MCF 10A (cell line): ENCODE results near the gene NFYB. TPM values are rescaled to one million over a fixed set of nuclear protein-coding genes. Genes with fewer than 3 reads are reported as not detected.

Experiments used
- BruUV-seq: library from RNA; stranded (reverse); fragments of 400-500 nt; replicated peaks from 2 replicates; lab custom pipeline; 2021; lab: Mats Ljungman, UMichigan
- CTCF ChIA-PET: fragments of 300-600 bp; sonication (Branson Sonifier 250); formaldehyde crosslinking; extraction: SDS; loops from one replicate; lab custom pipeline; 2021; ENCODE audit warnings: antibody characterized with exemption, inconsistent platforms; lab: Yijun Ruan, JAX
- POLR2A ChIA-PET: fragments of 300-600, 350-650 bp; sonication (Branson Sonifier 250); formaldehyde crosslinking; extraction: SDS; loops from one replicate; lab custom pipeline; 2020; ENCODE audit warnings: antibody characterized with exemption, inconsistent platforms; lab: Yijun Ruan, JAX
- DNase-seq: peaks from one replicate; pipeline ENCODE4 v3.0.0-alpha.2; 2018; ENCODE audit not compliant: unreplicated experiment
- H3K27ac Mint-ChIP-seq: one replicate; pipeline ENCODE4 v1.8.0; 2022; ENCODE audit warnings: mild to moderate bottlenecking, low read depth, mixed read lengths; ENCODE audit not compliant: unreplicated experiment
- H3K27me3 Mint-ChIP-seq: one replicate; pipeline ENCODE4 v1.8.0; 2022; ENCODE audit warnings: mixed read lengths; ENCODE audit not compliant: insufficient read depth, unreplicated experiment
- H3K36me3 Mint-ChIP-seq: one replicate; pipeline ENCODE4 v1.8.0; 2022; ENCODE audit warnings: mild to moderate bottlenecking, moderate library complexity, mixed read lengths; ENCODE audit not compliant: insufficient read depth, unreplicated experiment
- H3K4me1 Mint-ChIP-seq: one replicate; pipeline ENCODE4 v1.8.0; 2022; ENCODE audit warnings: mixed read lengths; ENCODE audit not compliant: insufficient read depth, unreplicated experiment
- H3K4me3 Mint-ChIP-seq: one replicate; pipeline ENCODE4 v1.8.0; 2022; ENCODE audit warnings: mild to moderate bottlenecking, moderate library complexity, mixed read lengths; ENCODE audit not compliant: unreplicated experiment
- H3K9me3 Mint-ChIP-seq: one replicate; pipeline ENCODE4 v1.8.0; 2022; ENCODE audit warnings: mixed read lengths; ENCODE audit not compliant: unreplicated experiment
- CTCF ChIP-seq: fragments of 200-600 bp; IDR thresholded peaks from one replicate; pipeline ENCODE4 v1.8.0; 2022; ENCODE audit warnings: antibody characterized with exemption, mild to moderate bottlenecking; ENCODE audit not compliant: unreplicated experiment
- intact Hi-C: fragments of 100-400 bp; cut with micrococcal nuclease; formaldehyde crosslinking; loops from 2 replicates; pipeline ENCODE4 v1.14.1; 2022
- total RNA-seq: library from RNA; stranded (reverse); gene quantifications from 2 replicates; pipeline ENCODE4 v1.2.3, GENCODE V29; 2022

The NFYB gene
- total RNA-seq, 1 experiment from 2014 or later: 24.8 TPM

- CTCF ChIA-PET: no interaction called here
- H3K27ac Mint-ChIP-seq: peak overlapping the region; percentile 11
- no peak overlapping the region for H3K4me3 Mint-ChIP-seq
- POLR2A ChIA-PET: interaction anchor here (2.0 kb wide), 1 partner anchor 10 kb away, joined by 7 read pairs; no protein-coding TSS in a partner anchor
- no peak for TF ChIP-seq CTCF
- H3K27me3 Mint-ChIP-seq: no peaks in the 10 kb centered on the region
- H3K4me1 Mint-ChIP-seq: peaks cover 9% of the 10 kb centered on the region
- DNase-seq: no peak
- intact Hi-C loops: no loop called here
- no TSS peak for BruUV-seq
- no peaks in the 10 kb centered on the region for H3K36me3 Mint-ChIP-seq
- no peaks in the 10 kb centered on the region for H3K9me3 Mint-ChIP-seq
Measured at GRCh38 chr12:104167519-104168458, 29.8 kb upstream of the NFYB start.

DNA sequence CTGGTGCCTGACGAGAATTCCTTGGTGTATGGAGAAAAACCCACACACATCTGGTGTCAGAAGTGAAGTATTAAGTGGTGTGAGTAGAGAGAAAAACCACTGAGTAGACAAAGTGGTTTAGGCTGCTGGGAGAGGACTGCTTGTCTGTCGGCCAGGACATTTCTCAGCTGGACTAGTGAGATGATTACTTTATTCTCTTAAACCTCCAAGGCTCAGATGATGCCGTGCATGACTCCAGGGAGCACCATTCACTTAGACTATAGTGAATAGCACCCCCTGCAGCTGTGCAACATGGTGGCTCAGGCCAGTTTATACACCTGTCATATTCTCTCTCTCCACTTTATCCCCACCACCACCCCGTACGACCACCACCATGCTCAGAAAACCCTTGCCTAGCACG lies 28.5 kb upstream of the NFYB start:
- H3K27me3 Mint-ChIP-seq: no peaks in the 10 kb centered on the region
- no peak for TF ChIP-seq CTCF
- H3K4me1 Mint-ChIP-seq: peaks cover 9% of the 10 kb centered on the region
- no peaks in the 10 kb centered on the region for H3K9me3 Mint-ChIP-seq
- peaks cover under 1% of the 10 kb centered on the region for H3K36me3 Mint-ChIP-seq
- no peak overlapping the region for H3K4me3 Mint-ChIP-seq
- no TSS peak for BruUV-seq
- DNase-seq: no peak
- ChIA-PET POLR2A (interaction anchor here (0.6 to 1.6 kb wide), 3 partner anchors 11 to 131 kb away, joined by 3 read pairs; no protein-coding TSS in a partner anchor), CTCF (interaction anchor here (0.7 kb wide), 1 partner anchor 109 kb away, joined by 4 read pairs; no protein-coding TSS in a partner anchor)
- intact Hi-C loops: no loop called here
- no peak overlapping the region for H3K27ac Mint-ChIP-seq

DNA sequence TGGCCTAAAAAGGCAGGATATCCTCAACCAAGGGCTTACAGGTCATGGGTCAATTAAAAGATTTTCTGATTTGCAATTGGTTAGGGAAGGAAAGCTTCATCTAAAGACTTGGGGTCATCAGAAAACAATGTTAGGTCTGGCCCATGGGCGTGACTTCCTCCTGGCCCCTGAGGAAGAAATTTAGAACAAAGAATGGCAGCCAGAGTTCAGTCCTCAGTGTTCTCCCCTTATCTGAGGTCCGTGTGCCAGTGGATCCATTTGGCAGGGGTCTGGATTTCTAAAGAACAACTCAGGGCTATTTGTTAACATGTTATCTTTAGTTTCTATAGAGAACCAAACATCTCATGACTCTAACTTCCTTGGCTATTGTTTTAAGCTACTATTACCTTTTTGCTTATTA lies 27.8 kb upstream of the NFYB start:
- no TSS peak for BruUV-seq
- Mint-ChIP-seq H3K9me3 (no peaks in the 10 kb centered on the region), H3K4me1 (peaks cover 9% of the 10 kb centered on the region), H3K4me3 (no peak overlapping the region), H3K36me3 (peaks cover 6% of the 10 kb centered on the region), H3K27ac (no peak overlapping the region), H3K27me3 (no peaks in the 10 kb centered on the region)
- ChIA-PET POLR2A (interaction anchor here (1.1 to 1.6 kb wide), 3 partner anchors 12 to 54 kb away, joined by 3 read pairs; partner anchors contain the start of gene NFYB), CTCF (interaction anchor here (0.7 to 0.8 kb wide), 2 partner anchors 109 to 296 kb away, joined by 4 read pairs; no protein-coding TSS in a partner anchor)
- intact Hi-C loops: no loop called here
- DNase-seq: no peak
- TF ChIP-seq CTCF: no peak

GRCh38 chr12:104164634-104165033 lies 26.6 kb upstream of the NFYB start:
- H3K9me3 Mint-ChIP-seq: no peaks in the 10 kb centered on the region
- peaks cover 9% of the 10 kb centered on the region for H3K4me1 Mint-ChIP-seq
- no peaks in the 10 kb centered on the region for H3K27me3 Mint-ChIP-seq
- intact Hi-C loops: no loop called here
- no peak for DNase-seq
- H3K4me3 Mint-ChIP-seq: no peak overlapping the region
- no TSS peak for BruUV-seq
- ChIA-PET POLR2A (interaction anchor here (1.6 kb wide), 1 partner anchor 55 kb away, joined by 3 read pairs; no protein-coding TSS in a partner anchor), CTCF (no interaction called here)
- TF ChIP-seq CTCF: no peak
- H3K36me3 Mint-ChIP-seq: peaks cover 6% of the 10 kb centered on the region
- H3K27ac Mint-ChIP-seq: no peak overlapping the region
